H9 (cell line): ENCODE measurements around the gene DDOST. TPM values are rescaled to one million over a fixed set of nuclear protein-coding genes. Genes with fewer than 3 reads are reported as not detected.

Experiments used
- DNase-seq: peaks from one replicate; pipeline ENCODE4 v3.0.0-alpha.2; 2017
- H2AFZ ChIP-seq: one replicate; pipeline ENCODE4 v1.6.1; 2013; ENCODE audit warnings: mild to moderate bottlenecking, low read length, control low read depth, moderate library complexity
- H2AK5ac ChIP-seq: 2 replicates; pipeline ENCODE4 v1.6.1; 2013; ENCODE audit warnings: low read length, control low read depth, mixed read lengths; ENCODE audit not compliant: insufficient read length
- H2BK120ac ChIP-seq: one replicate; pipeline ENCODE4 v1.6.1; 2013; ENCODE audit warnings: low read depth, mild to moderate bottlenecking, low read length, control low read depth, inconsistent platforms; ENCODE audit not compliant: poor library complexity, severe bottlenecking
- H2BK12ac ChIP-seq: 2 replicates; pipeline ENCODE4 v1.6.1; 2013; ENCODE audit warnings: low read length, control low read depth, mixed read lengths, low read depth; ENCODE audit not compliant: insufficient read length
- H2BK15ac ChIP-seq: 2 replicates; pipeline ENCODE4 v1.6.1; 2013; ENCODE audit warnings: low read depth, low read length, control low read depth
- H2BK20ac ChIP-seq: one replicate; pipeline ENCODE4 v1.6.1; 2013; ENCODE audit warnings: low read depth, mild to moderate bottlenecking, low read length, control low read depth, inconsistent platforms; ENCODE audit not compliant: poor library complexity, severe bottlenecking
- H2BK5ac ChIP-seq: 2 replicates; pipeline ENCODE4 v1.6.1; 2013; ENCODE audit warnings: low read length, control low read depth, mixed read lengths; ENCODE audit not compliant: insufficient read length
- H3K14ac ChIP-seq: 2 replicates; pipeline ENCODE4 v1.6.1; 2013; ENCODE audit warnings: low read length, control low read depth; ENCODE audit not compliant: insufficient read depth
- H3K18ac ChIP-seq: 2 replicates; pipeline ENCODE4 v1.6.1; 2013; ENCODE audit warnings: low read depth, mild to moderate bottlenecking, mixed read lengths, low read length, control low read depth; ENCODE audit not compliant: insufficient read length
- H3K23ac ChIP-seq: 2 replicates; pipeline ENCODE4 v1.6.1; 2013; ENCODE audit warnings: low read length, control low read depth, mixed read lengths, low read depth; ENCODE audit not compliant: insufficient read length
- H3K23me2 ChIP-seq: 2 replicates; pipeline ENCODE4 v1.6.1; 2013; ENCODE audit warnings: low read depth, mild to moderate bottlenecking, mixed read lengths, low read length, control low read depth; ENCODE audit not compliant: insufficient read length, poor library complexity, severe bottlenecking
- H3K27ac ChIP-seq: 2 replicates; pipeline ENCODE4 v1.5.1; 2013; ENCODE audit warnings: low read length, control low read depth, mixed read lengths, low read depth; ENCODE audit not compliant: insufficient read length
- H3K27me3 ChIP-seq: 2 replicates; pipeline ENCODE4 v1.6.1; 2013; ENCODE audit warnings: low read length, control low read depth, inconsistent platforms; ENCODE audit not compliant: insufficient read depth
- H3K4ac ChIP-seq: 2 replicates; pipeline ENCODE4 v1.6.1; 2013; ENCODE audit warnings: low read depth, mild to moderate bottlenecking, control low read depth, inconsistent platforms, low read length, moderate library complexity
- H3K4me1 ChIP-seq: 2 replicates; pipeline ENCODE4 v1.6.1; 2013; ENCODE audit warnings: low read length, control low read depth, inconsistent platforms; ENCODE audit not compliant: insufficient read depth
- H3K4me2 ChIP-seq: 2 replicates; pipeline ENCODE4 v1.6.1; 2013; ENCODE audit warnings: low read length, control low read depth, mixed read lengths; ENCODE audit not compliant: insufficient read length, insufficient read depth
- H3K56ac ChIP-seq: 2 replicates; pipeline ENCODE4 v1.6.1; 2013; ENCODE audit warnings: low read depth, mild to moderate bottlenecking, mixed read lengths, low read length, control low read depth; ENCODE audit not compliant: insufficient read length
- H3K79me1 ChIP-seq: 2 replicates; pipeline ENCODE4 v1.6.1; 2013; ENCODE audit warnings: low read depth, mild to moderate bottlenecking, moderate library complexity, low read length, control low read depth, inconsistent platforms; ENCODE audit not compliant: insufficient read depth, poor library complexity, severe bottlenecking
- H3K79me2 ChIP-seq: 2 replicates; pipeline ENCODE4 v1.6.1; 2013; ENCODE audit warnings: low read length, control low read depth, inconsistent platforms; ENCODE audit not compliant: insufficient read depth
- H3K9ac ChIP-seq: 2 replicates; pipeline ENCODE4 v1.6.1; 2013; ENCODE audit warnings: low read length, control low read depth, mixed read lengths; ENCODE audit not compliant: insufficient read length; ENCODE audit errors: extremely low read depth
- H3K9me3 ChIP-seq: one replicate; pipeline ENCODE4 v1.6.1; 2013; ENCODE audit warnings: low read depth, low read length, inconsistent platforms; ENCODE audit not compliant: control insufficient read depth
- H3T11ph ChIP-seq: one replicate; pipeline ENCODE4 v1.6.1; 2013; ENCODE audit warnings: mild to moderate bottlenecking, low read length, control low read depth, inconsistent platforms
- H4K20me1 ChIP-seq: one replicate; pipeline ENCODE4 v1.6.1; 2013; ENCODE audit not compliant: control insufficient read depth, insufficient read length, insufficient read depth
- H4K5ac ChIP-seq: 2 replicates; pipeline ENCODE4 v1.6.1; 2013; ENCODE audit warnings: low read depth, mild to moderate bottlenecking, mixed read lengths, low read length, control low read depth; ENCODE audit not compliant: insufficient read length
- H4K8ac ChIP-seq: replicated peaks from 2 replicates; pipeline ENCODE4 v1.6.1; 2013; ENCODE audit warnings: low read length, control low read depth, mixed read lengths, low read depth; ENCODE audit not compliant: insufficient read length
- H4K91ac ChIP-seq: 2 replicates; pipeline ENCODE4 v1.6.1; 2013; ENCODE audit warnings: low read depth, mild to moderate bottlenecking, moderate library complexity, mixed read lengths, low read length, control low read depth; ENCODE audit not compliant: insufficient read length
- H3K27ac Mint-ChIP-seq, 3 experiments: 2 replicates in 2 of 3; 3 replicates in 1 of 3; pipeline ENCODE4 v1.8.0; 2020 to 2021; ENCODE audit warnings: mixed read lengths in 3 of 3, mild to moderate bottlenecking in 1 of 3, moderate library complexity in 1 of 3
- H3K27me3 Mint-ChIP-seq: 2 replicates; pipeline ENCODE4 v1.8.0; 2021; ENCODE audit warnings: low read depth, mild to moderate bottlenecking, moderate library complexity, mixed read lengths
- H3K36me3 Mint-ChIP-seq, 3 experiments: 2 replicates in 2 of 3; 3 replicates in 1 of 3; pipeline ENCODE4 v1.8.0; 2020 to 2021; ENCODE audit warnings: low read depth in 3 of 3, mixed read lengths in 3 of 3; ENCODE audit not compliant: insufficient read depth in 1 of 3
- H3K4me1 Mint-ChIP-seq, 2 experiments: 2 replicates each; pipeline ENCODE4 v1.8.0; 2020; ENCODE audit warnings: mixed read lengths in 2 of 2
- H3K4me3 Mint-ChIP-seq, 2 experiments: 2 replicates in 1 of 2; 3 replicates in 1 of 2; pipeline ENCODE4 v1.8.0; 2020 to 2021; ENCODE audit warnings: mild to moderate bottlenecking in 2 of 2, mixed read lengths in 2 of 2, moderate library complexity in 1 of 2
- H3K9me3 Mint-ChIP-seq, 2 experiments: 2 replicates in 1 of 2; 3 replicates in 1 of 2; pipeline ENCODE4 v1.8.0; 2020; ENCODE audit warnings: mild to moderate bottlenecking in 2 of 2, mixed read lengths in 2 of 2, moderate library complexity in 1 of 2
- WGBS: extraction: QIAGEN DNeasy Blood & Tissue Kit; methylation state at CpG from one replicate; pipeline ENCODE4 v1.1.7; 2013; ENCODE audit warnings: missing lambda C conversion rate, low lambda C conversion rate, mixed read lengths; ENCODE audit not compliant: insufficient read length; ENCODE audit errors: extremely low coverage; 5-methylcytosine and 5-hydroxymethylcytosine counted together
- total RNA-seq: library from RNA; stranded (reverse); gene quantifications from 2 replicates; pipeline ENCODE4 v1.2.1, GENCODE V29; 2021
- TF ChIP-seq, protein P1 (sequence below): fragments of 200-600 bp; sonication (generic); conservative IDR thresholded peaks from 3 replicates; pipeline ENCODE4 v1.8.0; 2021; ENCODE audit warnings: antibody characterized with exemption, mild to moderate bottlenecking

The DDOST gene
- total RNA-seq, 1 experiment from 2014 or later: 255 TPM

DNA sequence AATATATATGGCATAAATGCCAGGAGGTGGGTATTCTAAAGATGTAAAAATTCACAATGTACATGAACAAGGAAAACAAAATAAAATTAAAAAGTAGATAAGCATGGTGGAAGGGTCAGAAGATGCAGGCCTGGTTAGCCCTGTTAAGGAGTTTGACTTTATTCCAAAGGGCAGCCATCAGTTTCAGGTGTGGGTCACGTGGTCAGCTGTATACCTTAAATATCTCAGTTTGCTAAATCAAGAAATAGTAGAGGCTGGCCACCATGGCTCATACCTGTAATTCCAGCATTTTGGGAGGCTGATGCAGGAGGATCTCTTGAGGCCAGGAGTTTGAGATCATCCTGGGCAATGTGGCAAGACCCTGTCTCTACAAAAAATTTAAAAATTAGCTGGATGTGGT is 36.5 kb downstream of the DDOST start:
- Histone ChIP-seq H3T11ph (no peak overlapping the region), H4K91ac (no peak overlapping the region), H3K4me2 (no peak overlapping the region), H2AK5ac (no peak overlapping the region), H3K14ac (no peak overlapping the region), H3K18ac (no peak overlapping the region), H2BK12ac (no peak overlapping the region), H2BK20ac (no peak overlapping the region), H2BK5ac (no peak overlapping the region), H4K5ac (no peak overlapping the region), H4K20me1 (no peaks in the 10 kb centered on the region), H2BK15ac (no peak overlapping the region), H3K9me3 (peaks cover 10% of the 10 kb centered on the region), H3K23me2 (no peaks in the 10 kb centered on the region), H2BK120ac (no peak overlapping the region), H3K9ac (no peak overlapping the region), H3K4ac (no peak overlapping the region), H3K23ac (no peak overlapping the region), H3K4me1 (peaks cover 6% of the 10 kb centered on the region; the same call in 1 of the 2 replicates), H3K27me3 (no peaks in the 10 kb centered on the region), H3K27ac (no peak overlapping the region), H4K8ac (no peak overlapping the region), H3K79me2 (no peaks in the 10 kb centered on the region), H3K79me1 (no peaks in the 10 kb centered on the region), H2AFZ (no peak overlapping the region), H3K56ac (no peak overlapping the region)
- peaks cover 24 to 29% of the 10 kb centered on the region in 2 experiments for H3K9me3 Mint-ChIP-seq
- TF ChIP-seq, protein P1, sequence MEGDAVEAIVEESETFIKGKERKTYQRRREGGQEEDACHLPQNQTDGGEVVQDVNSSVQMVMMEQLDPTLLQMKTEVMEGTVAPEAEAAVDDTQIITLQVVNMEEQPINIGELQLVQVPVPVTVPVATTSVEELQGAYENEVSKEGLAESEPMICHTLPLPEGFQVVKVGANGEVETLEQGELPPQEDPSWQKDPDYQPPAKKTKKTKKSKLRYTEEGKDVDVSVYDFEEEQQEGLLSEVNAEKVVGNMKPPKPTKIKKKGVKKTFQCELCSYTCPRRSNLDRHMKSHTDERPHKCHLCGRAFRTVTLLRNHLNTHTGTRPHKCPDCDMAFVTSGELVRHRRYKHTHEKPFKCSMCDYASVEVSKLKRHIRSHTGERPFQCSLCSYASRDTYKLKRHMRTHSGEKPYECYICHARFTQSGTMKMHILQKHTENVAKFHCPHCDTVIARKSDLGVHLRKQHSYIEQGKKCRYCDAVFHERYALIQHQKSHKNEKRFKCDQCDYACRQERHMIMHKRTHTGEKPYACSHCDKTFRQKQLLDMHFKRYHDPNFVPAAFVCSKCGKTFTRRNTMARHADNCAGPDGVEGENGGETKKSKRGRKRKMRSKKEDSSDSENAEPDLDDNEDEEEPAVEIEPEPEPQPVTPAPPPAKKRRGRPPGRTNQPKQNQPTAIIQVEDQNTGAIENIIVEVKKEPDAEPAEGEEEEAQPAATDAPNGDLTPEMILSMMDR: no peak
- H3K36me3 Mint-ChIP-seq: peaks cover 0 to 27% (median 19%) of the 10 kb centered on the region in 3 experiments; a peak in 6 of 7 replicates
- H3K4me1 Mint-ChIP-seq: peaks cover 39 to 40% of the 10 kb centered on the region in 2 experiments
- peak overlapping the region in 2 of 3 experiments; percentile 89 to 96; a peak in 4 of 7 replicates for H3K27ac Mint-ChIP-seq
- H3K27me3 Mint-ChIP-seq: no peaks in the 10 kb centered on the region; the same call in 1 of the 2 replicates
- WGBS: no CpG with 5 or more reads among the region's 1 CpG
- H3K4me3 Mint-ChIP-seq: peak overlapping the region in 1 of 2 experiments; percentile 62; a peak in 1 of 5 replicates
- DNase-seq: no peak
